Measurements from ENCODE around the gene TM9SF1. TPM values are rescaled to one million over a fixed set of nuclear protein-coding genes. Genes with fewer than 3 reads are reported as not detected.
"Not testable (repeated sequence)": the region's sequence is repeated elsewhere in the genome, so short reads cannot be mapped to it uniquely, and the experiment has no call there.

TM9SF1 gene
- total RNA-seq, 1 donor from 2014 or later = 37.3 TPM

- no peak overlapping the region for H3K27ac ChIP-seq
These were observed 29.4 kb upstream of the TM9SF1 start for GRCh38 chr14:24224618-24225071.

GRCh38 chr14:24222987-24223386 lies 27.7 kb upstream of the TM9SF1 start:
- H3K27ac ChIP-seq; intact Hi-C loops (cut with DNase I); H3K4me3 ChIP-seq; H3K9me3 ChIP-seq; H3K4me1 ChIP-seq; DNase-seq (ENCODE audit: extremely low spot score in 2 of 2); H3K36me3 ChIP-seq; H3K27me3 ChIP-seq: not testable (repeated sequence)

More at GRCh38 chr14:24224618-24225071, 29.4 kb upstream of the TM9SF1 start:
- H3K4me1 ChIP-seq = no peaks in the 10 kb centered on the region
- TF ChIP-seq CTCF (IDR thresholded peaks at IDR 0.05) = no peak
- no peak for TF ChIP-seq POLR2A (IDR thresholded peaks at IDR 0.05)
- TF ChIP-seq POLR2AphosphoS5 (IDR thresholded peaks at IDR 0.05; ENCODE audit: insufficient read depth in 1 of 2, low read depth in 1 of 2) = no peak
- intact Hi-C loops (cut with DNase I) = no loop called here
- H3K27me3 ChIP-seq = no peaks in the 10 kb centered on the region
- no peak for DNase-seq (ENCODE audit: extremely low spot score in 2 of 2)
- no peaks in the 10 kb centered on the region for H3K9me3 ChIP-seq
- peaks cover 0 to 3% of the 10 kb centered on the region in 2 donors for H3K36me3 ChIP-seq
- no peak overlapping the region for H3K4me3 ChIP-seq

GRCh38 chr14:24219521-24219920 lies 24.3 kb upstream of the TM9SF1 start:
- Histone ChIP-seq H3K27ac (no peak overlapping the region), H3K36me3 (no peaks in the 10 kb centered on the region), H3K27me3 (no peaks in the 10 kb centered on the region), H3K4me3 (no peak overlapping the region), H3K4me1 (peaks cover 14% of the 10 kb centered on the region), H3K9me3 (no peaks in the 10 kb centered on the region)
- no peak for DNase-seq (ENCODE audit: extremely low spot score in 2 of 2)
- TF ChIP-seq POLR2AphosphoS5 (IDR thresholded peaks at IDR 0.05; ENCODE audit: insufficient read depth in 1 of 2, low read depth in 1 of 2) (no peak), CTCF (IDR thresholded peaks at IDR 0.05) (no peak), POLR2A (IDR thresholded peaks at IDR 0.05) (no peak)
- intact Hi-C loops (cut with DNase I) = no loop called here

- peaks cover 19% of the 10 kb centered on the region for H3K4me1 ChIP-seq
- DNase-seq (ENCODE audit: extremely low spot score in 2 of 2) = no peak
- no peaks in the 10 kb centered on the region for H3K27me3 ChIP-seq
- TF ChIP-seq CTCF (IDR thresholded peaks at IDR 0.05) (no peak), POLR2A (IDR thresholded peaks at IDR 0.05) (no peak), POLR2AphosphoS5 (IDR thresholded peaks at IDR 0.05; ENCODE audit: insufficient read depth in 1 of 2, low read depth in 1 of 2) (no peak)
- no peak overlapping the region for H3K27ac ChIP-seq
- H3K9me3 ChIP-seq = no peaks in the 10 kb centered on the region
- H3K4me3 ChIP-seq = no peak overlapping the region
- H3K36me3 ChIP-seq = no peaks in the 10 kb centered on the region
- intact Hi-C loops (cut with DNase I) = no loop called here
These were observed 23.8 kb upstream of the TM9SF1 start for GRCh38 chr14:24219080-24219479.

- H3K4me3 ChIP-seq; intact Hi-C loops (cut with DNase I); H3K27me3 ChIP-seq; H3K9me3 ChIP-seq; DNase-seq (ENCODE audit: extremely low spot score in 2 of 2); H3K27ac ChIP-seq; H3K36me3 ChIP-seq: not testable (repeated sequence)
- H3K4me1 ChIP-seq = peaks cover 31% of the 10 kb centered on the region
These were observed 21.6 kb upstream of the TM9SF1 start for GRCh38 chr14:24216876-24217275.

- Histone ChIP-seq H3K9me3 (no peaks in the 10 kb centered on the region), H3K4me3 (peak overlapping the region; percentile 66 to 70), H3K4me1 (peaks cover 36% of the 10 kb centered on the region), H3K27me3 (no peaks in the 10 kb centered on the region), H3K27ac (peak overlapping the region; percentile 89), H3K36me3 (peaks cover 0 to 2% of the 10 kb centered on the region in 2 donors)
- intact Hi-C loops (cut with DNase I) = no loop called here
- no peak for TF ChIP-seq CTCF (IDR thresholded peaks at IDR 0.05)
- TF ChIP-seq POLR2AphosphoS5 (IDR thresholded peaks at IDR 0.05; ENCODE audit: insufficient read depth in 1 of 2, low read depth in 1 of 2) = no peak
- no peak for TF ChIP-seq POLR2A (IDR thresholded peaks at IDR 0.05)
- no peak for DNase-seq (ENCODE audit: extremely low spot score in 2 of 2)
These were observed 21.1 kb upstream of the TM9SF1 start for GRCh38 chr14:24216345-24216699.
